Medulla oblongata (tissue), 1 donor: ENCODE measurements around the gene BMPR1A.
A peak's percentile ranks its signal among the peaks of the same experiment; 100 is the strongest.
"Not testable (repeated sequence)": the region's sequence is repeated elsewhere in the genome, so short reads cannot be mapped to it uniquely, and the experiment has no call there.

Source experiments
- DNase-seq: peaks from one replicate; pipeline ENCODE4 v3.0.0-alpha.2; 2015; ENCODE audit errors: extremely low spot score

Gene BMPR1A

GRCh38 chr10:86941426-86941825 is 185.0 kb downstream of the BMPR1A start:
- DNase-seq, result no peak

GRCh38 chr10:86941991-86942421 is 185.6 kb downstream of the BMPR1A start:
- no peak for DNase-seq

- DNase-seq, result no peak
Observed at GRCh38 chr10:86942441-86943315, 186.3 kb downstream of the BMPR1A start.

- no peak for DNase-seq
Observed at GRCh38 chr10:86943316-86944030, 187.1 kb downstream of the BMPR1A start.

GRCh38 chr10:86944031-86944419 is 187.6 kb downstream of the BMPR1A start:
- no peak for DNase-seq

GRCh38 chr10:86944471-86944870 is 188.1 kb downstream of the BMPR1A start:
- DNase-seq, result no peak

GRCh38 chr10:86944907-86945306 is 188.5 kb downstream of the BMPR1A start:
- DNase-seq, result no peak

- peak; percentile 38 for DNase-seq
Observed at GRCh38 chr10:86945361-86946212, 189.2 kb downstream of the BMPR1A start.

GRCh38 chr10:86946213-86947155 is 190.1 kb downstream of the BMPR1A start:
- DNase-seq, result no peak

GRCh38 chr10:86947806-86948205 is 191.4 kb downstream of the BMPR1A start:
- DNase-seq, result not testable (repeated sequence)

GRCh38 chr10:86950349-86950748 is 193.9 kb downstream of the BMPR1A start:
- no peak for DNase-seq

- no peak for DNase-seq
Observed at GRCh38 chr10:86951184-86951761, 194.9 kb downstream of the BMPR1A start.

- no peak for DNase-seq
Observed at GRCh38 chr10:86952106-86952505, 195.7 kb downstream of the BMPR1A start.

GRCh38 chr10:86952697-86953096 is 196.3 kb downstream of the BMPR1A start:
- not testable (repeated sequence) for DNase-seq

- DNase-seq, result peak; percentile 43
Observed at GRCh38 chr10:86953747-86954680, 197.6 kb downstream of the BMPR1A start.

GRCh38 chr10:86954681-86955500 is 198.5 kb downstream of the BMPR1A start:
- no peak for DNase-seq

GRCh38 chr10:86955501-86956194 is 199.2 kb downstream of the BMPR1A start:
- no peak for DNase-seq
